Endodermal cell (in vitro differentiated cells): ENCODE results near the gene TPP1. TPM values are rescaled to one million over a fixed set of nuclear protein-coding genes. Genes with fewer than 3 reads are reported as not detected.

ENCODE experiments used
- DNase-seq: peaks from one replicate; pipeline ENCODE4 v3.0.0-alpha.2; 2017
- H3K27ac ChIP-seq: 2 replicates; pipeline ENCODE4 v1.5.1; 2013; ENCODE audit warnings: mild to moderate bottlenecking, low read depth, low read length, moderate library complexity
- H3K27me3 ChIP-seq: 2 replicates; pipeline ENCODE4 v1.6.1; 2013; ENCODE audit warnings: mild to moderate bottlenecking, low read length, moderate library complexity; ENCODE audit not compliant: insufficient read depth, control insufficient read depth, poor library complexity, severe bottlenecking
- H3K36me3 ChIP-seq: 2 replicates; pipeline ENCODE4 v1.7.0; 2013; ENCODE audit warnings: mild to moderate bottlenecking, low read length, moderate library complexity; ENCODE audit not compliant: control insufficient read depth, insufficient read depth
- H3K4me1 ChIP-seq: one replicate; pipeline ENCODE4 v1.7.0; 2013; ENCODE audit warnings: low read length; ENCODE audit not compliant: control insufficient read depth, insufficient read depth
- H3K4me3 ChIP-seq: 2 replicates; pipeline ENCODE4 v1.5.1; 2013; ENCODE audit warnings: mild to moderate bottlenecking, low read length, moderate library complexity
- H3K9ac ChIP-seq: 2 replicates; pipeline ENCODE4 v1.6.1; 2013; ENCODE audit warnings: mild to moderate bottlenecking, low read length, moderate library complexity; ENCODE audit not compliant: poor library complexity, severe bottlenecking; ENCODE audit errors: extremely low read depth
- H3K9me3 ChIP-seq: 2 replicates; pipeline ENCODE4 v1.6.1; 2013; ENCODE audit warnings: mild to moderate bottlenecking, low read length, moderate library complexity; ENCODE audit not compliant: control insufficient read depth
- H3K27ac Mint-ChIP-seq: 2 replicates; pipeline ENCODE4 v1.8.0; 2020; ENCODE audit warnings: mixed read lengths
- H3K27me3 Mint-ChIP-seq: 2 replicates; pipeline ENCODE4 v1.8.0; 2021; ENCODE audit warnings: mild to moderate bottlenecking, mixed read lengths; ENCODE audit not compliant: insufficient read depth
- H3K36me3 Mint-ChIP-seq: 2 replicates; pipeline ENCODE4 v1.8.0; 2020; ENCODE audit warnings: low read depth, mixed read lengths
- H3K4me1 Mint-ChIP-seq: 2 replicates; pipeline ENCODE4 v1.8.0; 2020; ENCODE audit warnings: mixed read lengths
- H3K4me3 Mint-ChIP-seq: 2 replicates; pipeline ENCODE4 v1.8.0; 2020; ENCODE audit warnings: mild to moderate bottlenecking, moderate library complexity, mixed read lengths
- H3K9me3 Mint-ChIP-seq: 2 replicates; pipeline ENCODE4 v1.8.0; 2020; ENCODE audit warnings: mild to moderate bottlenecking, mixed read lengths
- WGBS, 2 experiments: methylation state at CpG; one replicate each; pipeline versions ENCODE4 v1.1.5 to v1.1.7; 2013; ENCODE audit warnings: missing lambda C conversion rate in 2 of 2, mixed read lengths in 1 of 2; ENCODE audit not compliant: insufficient coverage in 1 of 2, insufficient read length in 1 of 2; 5-methylcytosine and 5-hydroxymethylcytosine counted together
- total RNA-seq, 2 donors: library from RNA; stranded (reverse); fragmentation: NEBNext Ultra II Directional in 1 of 2; extraction: Animal tissue kit (Norgen Biotek cat#: 25700) in 1 of 2; gene quantifications; 2 replicates in 1 of 2; 3 replicates in 1 of 2; pipeline ENCODE4 v1.2.1, GENCODE V29; 2021
- TF ChIP-seq, protein P1 (sequence below): fragments of 200-600 bp; sonication (generic); conservative IDR thresholded peaks from 2 replicates; pipeline ENCODE4 v1.5.0; 2021; ENCODE audit warnings: antibody characterized with exemption, mild to moderate bottlenecking

The TPP1 gene
- total RNA-seq, 2 donors from 2014 or later = 68.3 to 71.0 TPM

DNA sequence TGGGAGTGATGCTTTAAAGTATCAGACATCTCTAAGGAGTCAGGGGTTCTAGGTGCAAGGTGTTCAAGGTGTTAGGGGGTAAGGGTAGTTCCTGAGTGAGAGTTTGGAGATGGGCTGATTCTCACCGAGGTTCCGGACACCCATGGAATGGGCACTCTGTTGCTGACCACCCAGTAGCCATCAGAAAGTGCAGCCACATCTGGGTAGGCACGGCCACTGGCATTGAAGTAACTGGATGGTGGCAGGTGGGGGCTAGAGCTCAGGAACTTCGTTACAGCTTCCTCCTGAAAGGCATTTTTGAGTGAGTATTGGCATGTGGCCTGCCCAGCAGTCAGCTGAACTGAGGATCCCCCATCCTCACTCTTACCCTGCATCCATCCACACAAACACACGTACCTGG, 4.2 kb downstream of the TPP1 start:
- Mint-ChIP-seq H3K9me3 (no peaks in the 10 kb centered on the region), H3K36me3 (peaks cover 37% of the 10 kb centered on the region), H3K27ac (no peak overlapping the region), H3K4me1 (peaks cover 6% of the 10 kb centered on the region), H3K27me3 (no peaks in the 10 kb centered on the region), H3K4me3 (no peak overlapping the region)
- Histone ChIP-seq H3K27me3 (no peaks in the 10 kb centered on the region), H3K4me1 (no peaks in the 10 kb centered on the region), H3K9me3 (no peaks in the 10 kb centered on the region), H3K27ac (no peak overlapping the region), H3K4me3 (no peak overlapping the region), H3K9ac (no peak overlapping the region), H3K36me3 (peaks cover 33% of the 10 kb centered on the region)
- WGBS, 2 experiments = 92 to 93% methylated on average over 3 to 5 of the region's 5 CpGs
- DNase-seq = no peak
- TF ChIP-seq, protein P1, sequence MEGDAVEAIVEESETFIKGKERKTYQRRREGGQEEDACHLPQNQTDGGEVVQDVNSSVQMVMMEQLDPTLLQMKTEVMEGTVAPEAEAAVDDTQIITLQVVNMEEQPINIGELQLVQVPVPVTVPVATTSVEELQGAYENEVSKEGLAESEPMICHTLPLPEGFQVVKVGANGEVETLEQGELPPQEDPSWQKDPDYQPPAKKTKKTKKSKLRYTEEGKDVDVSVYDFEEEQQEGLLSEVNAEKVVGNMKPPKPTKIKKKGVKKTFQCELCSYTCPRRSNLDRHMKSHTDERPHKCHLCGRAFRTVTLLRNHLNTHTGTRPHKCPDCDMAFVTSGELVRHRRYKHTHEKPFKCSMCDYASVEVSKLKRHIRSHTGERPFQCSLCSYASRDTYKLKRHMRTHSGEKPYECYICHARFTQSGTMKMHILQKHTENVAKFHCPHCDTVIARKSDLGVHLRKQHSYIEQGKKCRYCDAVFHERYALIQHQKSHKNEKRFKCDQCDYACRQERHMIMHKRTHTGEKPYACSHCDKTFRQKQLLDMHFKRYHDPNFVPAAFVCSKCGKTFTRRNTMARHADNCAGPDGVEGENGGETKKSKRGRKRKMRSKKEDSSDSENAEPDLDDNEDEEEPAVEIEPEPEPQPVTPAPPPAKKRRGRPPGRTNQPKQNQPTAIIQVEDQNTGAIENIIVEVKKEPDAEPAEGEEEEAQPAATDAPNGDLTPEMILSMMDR = no peak

DNA sequence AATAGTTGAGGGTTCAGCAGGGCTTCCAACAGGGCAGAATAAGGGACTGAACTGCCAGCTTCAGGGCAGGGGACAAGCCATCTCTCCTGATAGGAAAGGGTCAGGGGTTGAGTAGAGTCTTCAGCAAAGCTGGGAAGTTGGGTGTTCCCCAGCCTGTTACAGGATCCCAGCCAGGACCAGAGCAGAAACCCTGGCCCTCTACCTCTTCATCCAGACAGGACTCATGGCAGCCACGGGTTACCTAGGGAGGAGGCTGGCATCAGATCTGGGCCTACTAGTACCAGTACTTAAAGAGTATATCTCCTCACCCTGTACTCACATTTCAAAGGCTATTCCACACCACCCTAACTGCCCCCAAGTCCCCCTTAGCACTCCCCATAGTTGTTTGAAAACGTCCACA, 4.8 kb downstream of the TPP1 start:
- WGBS, 2 experiments = 86% methylated on average over 2 of the region's 2 CpGs; no CpG with 5 or more reads in 1 of the 2 experiments
- no peak overlapping the region for H3K9ac ChIP-seq
- no peak overlapping the region for H3K4me3 ChIP-seq
- H3K27ac ChIP-seq = no peak overlapping the region
- Mint-ChIP-seq H3K4me3 (no peak overlapping the region), H3K4me1 (peaks cover 6% of the 10 kb centered on the region), H3K36me3 (peaks cover 43% of the 10 kb centered on the region), H3K9me3 (no peaks in the 10 kb centered on the region), H3K27ac (no peak overlapping the region), H3K27me3 (no peaks in the 10 kb centered on the region)
- DNase-seq = no peak
- H3K27me3 ChIP-seq = no peaks in the 10 kb centered on the region
- TF ChIP-seq, protein P1 = no peak
- peaks cover 39% of the 10 kb centered on the region for H3K36me3 ChIP-seq
- H3K9me3 ChIP-seq = no peaks in the 10 kb centered on the region
- H3K4me1 ChIP-seq = no peaks in the 10 kb centered on the region

DNA sequence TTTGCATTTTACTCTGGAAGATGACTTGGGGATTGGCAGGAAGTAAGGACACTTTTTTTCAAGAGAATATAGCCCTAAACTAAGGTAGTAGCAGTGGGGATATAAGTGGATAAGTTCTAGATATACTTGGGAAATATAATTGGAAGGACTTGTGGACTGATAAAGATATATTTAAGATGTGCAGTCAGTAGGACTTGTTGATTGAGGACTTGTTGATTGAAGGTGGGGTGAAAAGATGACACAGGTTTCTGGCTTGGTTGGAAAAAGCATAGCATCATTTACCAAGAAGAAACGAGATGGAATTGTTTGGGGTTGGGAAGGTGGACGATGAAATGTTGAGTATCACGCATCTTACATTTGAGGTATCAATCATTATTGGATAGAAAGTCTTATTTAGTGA, 5.7 kb downstream of the TPP1 start:
- H3K27me3 ChIP-seq = no peaks in the 10 kb centered on the region
- H3K4me1 ChIP-seq = no peaks in the 10 kb centered on the region
- TF ChIP-seq, protein P1 = no peak
- no peak overlapping the region for H3K9ac ChIP-seq
- Mint-ChIP-seq H3K27me3 (no peaks in the 10 kb centered on the region), H3K27ac (no peak overlapping the region), H3K36me3 (peaks cover 52% of the 10 kb centered on the region), H3K9me3 (no peaks in the 10 kb centered on the region), H3K4me1 (peaks cover 6% of the 10 kb centered on the region), H3K4me3 (no peak overlapping the region)
- H3K4me3 ChIP-seq = peak overlapping the region; percentile 87
- H3K36me3 ChIP-seq = peaks cover 48% of the 10 kb centered on the region
- DNase-seq = no peak
- H3K9me3 ChIP-seq = no peaks in the 10 kb centered on the region
- H3K27ac ChIP-seq = no peak overlapping the region
- WGBS, 2 experiments = 90 to 96% methylated on average over 3 of the region's 3 CpGs
